Nephron (organoid): ENCODE measurements around the gene AKT2.

ENCODE experiments used
- H3K27ac Mint-ChIP-seq, 3 experiments: 2 replicates each; pipeline ENCODE4 v1.8.0; 2020; ENCODE audit warnings: mixed read lengths in 3 of 3, mild to moderate bottlenecking in 2 of 3, moderate library complexity in 1 of 3
- H3K27me3 Mint-ChIP-seq: 2 replicates; pipeline ENCODE4 v1.8.0; 2021; ENCODE audit warnings: low read depth, mild to moderate bottlenecking, moderate library complexity, mixed read lengths
- H3K36me3 Mint-ChIP-seq: 2 replicates; pipeline ENCODE4 v1.8.0; 2020; ENCODE audit warnings: low read depth, mixed read lengths
- H3K4me1 Mint-ChIP-seq: 2 replicates; pipeline ENCODE4 v1.8.0; 2020; ENCODE audit warnings: mixed read lengths
- H3K4me3 Mint-ChIP-seq, 3 experiments: 2 replicates each; pipeline ENCODE4 v1.8.0; 2020; ENCODE audit warnings: mild to moderate bottlenecking in 3 of 3, mixed read lengths in 3 of 3, moderate library complexity in 2 of 3
- H3K9me3 Mint-ChIP-seq: 2 replicates; pipeline ENCODE4 v1.8.0; 2020; ENCODE audit warnings: mixed read lengths
- TF ChIP-seq, protein P1 (sequence below), 3 experiments: fragments of 200-600 bp; sonication (generic); IDR thresholded peaks; one replicate each; pipeline ENCODE4 v1.5.0; 2021; ENCODE audit warnings: antibody characterized with exemption in 3 of 3; ENCODE audit not compliant: unreplicated experiment in 3 of 3

AKT2 gene

DNA sequence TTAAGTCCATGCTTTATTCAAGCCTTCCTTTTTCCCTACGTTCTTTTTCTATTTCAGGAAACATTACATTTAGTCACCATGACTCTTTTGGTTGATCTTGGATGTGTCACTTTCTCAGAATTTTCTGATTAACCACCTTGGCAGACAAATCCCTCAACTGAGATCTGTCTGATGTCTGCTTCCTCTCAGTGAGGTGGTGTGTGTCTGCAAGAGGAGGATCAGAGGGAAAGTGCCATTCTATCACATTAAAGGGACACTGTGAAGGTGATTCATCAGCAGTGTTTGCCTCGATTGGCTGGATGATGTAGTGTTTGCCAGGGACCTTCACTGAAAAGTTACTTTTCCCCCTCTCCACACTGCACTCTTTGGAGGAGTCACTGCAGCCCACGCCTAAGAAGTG is 55.7 kb downstream of the AKT2 start:
- Mint-ChIP-seq H3K9me3 (no peaks in the 10 kb centered on the region), H3K36me3 (no peaks in the 10 kb centered on the region), H3K27me3 (peaks cover 14% of the 10 kb centered on the region), H3K4me1 (peaks cover 14% of the 10 kb centered on the region), H3K27ac (peak overlapping the region in 2 of 3 experiments; percentile 2 to 97), H3K4me3 (no peak overlapping the region)
- TF ChIP-seq, protein P1, sequence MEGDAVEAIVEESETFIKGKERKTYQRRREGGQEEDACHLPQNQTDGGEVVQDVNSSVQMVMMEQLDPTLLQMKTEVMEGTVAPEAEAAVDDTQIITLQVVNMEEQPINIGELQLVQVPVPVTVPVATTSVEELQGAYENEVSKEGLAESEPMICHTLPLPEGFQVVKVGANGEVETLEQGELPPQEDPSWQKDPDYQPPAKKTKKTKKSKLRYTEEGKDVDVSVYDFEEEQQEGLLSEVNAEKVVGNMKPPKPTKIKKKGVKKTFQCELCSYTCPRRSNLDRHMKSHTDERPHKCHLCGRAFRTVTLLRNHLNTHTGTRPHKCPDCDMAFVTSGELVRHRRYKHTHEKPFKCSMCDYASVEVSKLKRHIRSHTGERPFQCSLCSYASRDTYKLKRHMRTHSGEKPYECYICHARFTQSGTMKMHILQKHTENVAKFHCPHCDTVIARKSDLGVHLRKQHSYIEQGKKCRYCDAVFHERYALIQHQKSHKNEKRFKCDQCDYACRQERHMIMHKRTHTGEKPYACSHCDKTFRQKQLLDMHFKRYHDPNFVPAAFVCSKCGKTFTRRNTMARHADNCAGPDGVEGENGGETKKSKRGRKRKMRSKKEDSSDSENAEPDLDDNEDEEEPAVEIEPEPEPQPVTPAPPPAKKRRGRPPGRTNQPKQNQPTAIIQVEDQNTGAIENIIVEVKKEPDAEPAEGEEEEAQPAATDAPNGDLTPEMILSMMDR (IDR thresholded peaks at IDR 0.05; ENCODE audit: unreplicated experiment in 3 of 3): no peak

DNA sequence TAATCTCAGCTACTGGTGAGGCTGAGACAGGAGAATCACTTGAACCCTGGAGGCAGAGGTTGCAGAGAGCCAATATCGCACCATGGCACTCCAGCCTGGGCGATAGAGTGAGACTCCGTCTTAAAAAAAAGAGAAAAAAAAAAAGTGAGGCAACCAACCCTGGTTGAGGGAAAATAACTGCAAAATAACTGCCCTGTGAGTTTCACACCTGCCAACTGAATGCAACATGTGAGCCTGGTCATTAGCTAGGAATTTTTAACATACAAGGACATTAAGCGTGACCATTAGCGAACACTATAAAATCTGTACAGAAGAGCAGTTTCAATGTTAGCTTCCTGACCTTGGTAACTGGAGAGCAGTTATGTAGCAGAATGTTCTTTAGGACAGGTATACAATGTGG is 56.3 kb downstream of the AKT2 start:
- Mint-ChIP-seq H3K9me3 (no peaks in the 10 kb centered on the region), H3K27me3 (peaks cover 20% of the 10 kb centered on the region), H3K4me3 (no peak overlapping the region), H3K4me1 (peaks cover 14% of the 10 kb centered on the region), H3K27ac (peak overlapping the region in 2 of 3 experiments; percentile 2 to 97), H3K36me3 (no peaks in the 10 kb centered on the region)
- TF ChIP-seq, protein P1 (IDR thresholded peaks at IDR 0.05; ENCODE audit: unreplicated experiment in 3 of 3): no peak

DNA sequence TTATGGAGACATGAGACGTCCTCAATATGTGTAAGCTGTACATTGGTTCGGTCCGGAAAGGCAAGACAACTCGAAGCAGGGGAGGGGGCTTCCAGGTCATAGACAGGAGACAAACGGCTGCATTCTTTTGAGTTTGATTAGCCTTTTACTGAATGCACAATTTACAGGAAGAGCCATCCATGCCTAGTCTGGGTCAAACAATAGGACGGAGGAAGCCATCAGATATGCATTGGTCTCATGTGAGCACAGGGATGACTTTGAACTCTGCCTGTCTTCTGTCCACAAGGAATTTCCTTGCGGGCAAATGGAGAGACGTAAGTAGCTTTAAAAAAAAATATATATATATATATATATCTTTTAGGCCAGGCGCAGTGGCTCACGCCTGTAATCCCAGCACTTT is 56.8 kb downstream of the AKT2 start:
- TF ChIP-seq, protein P1 (IDR thresholded peaks at IDR 0.05; ENCODE audit: unreplicated experiment in 3 of 3): no peak
- Mint-ChIP-seq H3K27me3 (peaks cover 25% of the 10 kb centered on the region), H3K4me1 (peaks cover 14% of the 10 kb centered on the region), H3K27ac (no peak overlapping the region), H3K4me3 (no peak overlapping the region), H3K36me3 (no peaks in the 10 kb centered on the region), H3K9me3 (no peaks in the 10 kb centered on the region)

GRCh38 chr19:40225440-40226305 is 59.5 kb downstream of the AKT2 start:
- H3K4me1 Mint-ChIP-seq: peaks cover 5% of the 10 kb centered on the region
- peaks cover 3% of the 10 kb centered on the region for H3K9me3 Mint-ChIP-seq
- peaks cover 4% of the 10 kb centered on the region for H3K36me3 Mint-ChIP-seq
- peaks cover 40% of the 10 kb centered on the region for H3K27me3 Mint-ChIP-seq
- TF ChIP-seq, protein P1 (IDR thresholded peaks at IDR 0.05; ENCODE audit: unreplicated experiment in 3 of 3): no peak
- peak overlapping the region in 1 of 3 experiments; percentile 6 for H3K27ac Mint-ChIP-seq
- peak overlapping the region in 1 of 3 experiments; percentile 4 for H3K4me3 Mint-ChIP-seq

DNA sequence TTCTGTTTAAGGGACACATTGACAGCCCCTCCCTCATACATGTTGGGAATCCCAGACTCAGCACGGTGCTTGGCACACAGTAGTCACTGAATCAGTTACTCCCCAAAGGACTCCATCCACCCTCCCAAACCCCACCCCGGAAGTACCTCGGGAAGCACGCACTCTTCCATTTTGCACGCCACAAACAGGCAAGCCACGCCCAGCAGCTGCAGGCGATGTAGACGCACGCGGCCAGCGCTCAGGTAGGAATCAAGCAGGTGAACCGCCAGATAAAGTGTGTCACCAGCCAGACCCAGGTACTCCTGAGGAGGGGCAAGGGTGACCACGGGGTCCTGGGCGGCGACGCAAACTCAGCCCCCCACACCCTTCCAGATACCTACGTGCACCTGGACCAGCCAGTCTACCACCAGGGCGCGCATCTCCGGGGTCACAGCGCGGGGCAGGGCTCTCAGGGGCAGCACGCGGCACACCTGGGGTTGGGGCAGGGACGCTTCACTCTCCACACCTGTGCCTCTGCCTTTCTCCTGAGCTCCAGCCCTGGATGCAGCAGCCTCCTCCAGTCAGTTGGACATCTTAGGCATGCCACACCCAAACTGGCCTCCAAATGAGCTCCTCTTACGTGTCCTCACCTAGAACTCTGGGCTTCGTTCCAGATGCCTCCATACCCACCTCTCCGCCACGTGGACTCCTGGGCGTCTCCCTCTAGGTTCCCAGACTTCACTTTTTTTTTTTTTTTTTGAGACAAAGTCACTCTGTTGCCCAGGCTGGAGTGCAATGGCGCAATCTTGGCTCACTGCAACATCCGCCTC is 60.6 kb downstream of the AKT2 start:
- H3K9me3 Mint-ChIP-seq: peaks cover 3% of the 10 kb centered on the region
- H3K36me3 Mint-ChIP-seq: peaks cover 4% of the 10 kb centered on the region
- TF ChIP-seq, protein P1 (IDR thresholded peaks at IDR 0.05; ENCODE audit: unreplicated experiment in 3 of 3): no peak
- H3K27me3 Mint-ChIP-seq: peaks cover 51% of the 10 kb centered on the region
- no peak overlapping the region for H3K4me3 Mint-ChIP-seq
- H3K4me1 Mint-ChIP-seq: peaks cover 5% of the 10 kb centered on the region
- H3K27ac Mint-ChIP-seq: no peak overlapping the region
